ENCODE data around the gene C5orf34. TPM values are rescaled to one million over a fixed set of nuclear protein-coding genes. Genes with fewer than 3 reads are reported as not detected.
A peak's percentile ranks its signal among the peaks of the same experiment; 100 is the strongest.

C5orf34 gene
- total and polyA plus RNA-seq, 9 of the 15 experiments (the other 6 are each of a cell fraction or from before 2014, with no cell fraction given) = 13.2 to 32.6 (median 20.7) TPM

GRCh38 chr5:43484106-43484849, 30.7 kb downstream of the C5orf34 start (continued):
- TF ChIP-seq REST (IDR thresholded peaks at IDR 0.05; ENCODE audit: borderline replicate concordance) (peak; percentile 58; the same call in 1 of the 2 replicates), REST (CRISPR knock-in tag; IDR thresholded peaks at IDR 0.05; ENCODE audit: low read depth) (no peak), ATF6 (CRISPR knock-in tag; IDR thresholded peaks at IDR 0.05) (0 out of 2 replicates have a peak, but pooled peaks have one; percentile 63), CREB3 (tag; conservative IDR thresholded peaks at IDR 0.05; ENCODE audit: low read depth) (peak; percentile 91), ZNF589 (CRISPR knock-in tag; IDR thresholded peaks at IDR 0.05; ENCODE audit: low read depth) (0 out of 2 replicates have a peak, but pooled peaks have one; percentile 48), SRSF3 (IDR thresholded peaks at IDR 0.05; ENCODE audit: insufficient read depth, low read length) (0 out of 2 replicates have a peak, but pooled peaks have one; percentile 56), ZBTB2 (IDR thresholded peaks at IDR 0.05) (no peak), NONO (IDR thresholded peaks at IDR 0.05; ENCODE audit: low read depth in 2 of 2, low read length in 1 of 2) (no peak), SMC3 (conservative IDR thresholded peaks at IDR 0.05; ENCODE audit: insufficient read depth, low read depth, low read length) (peak; percentile 60; the same call in 1 of the 2 replicates), NKRF (IDR thresholded peaks at IDR 0.05; ENCODE audit: borderline replicate concordance) (peak; percentile 13; the same call in 1 of the 2 replicates)

Measured in K562 (cell line).